Measurements from ENCODE around the gene TFEC.

The TFEC gene

DNA sequence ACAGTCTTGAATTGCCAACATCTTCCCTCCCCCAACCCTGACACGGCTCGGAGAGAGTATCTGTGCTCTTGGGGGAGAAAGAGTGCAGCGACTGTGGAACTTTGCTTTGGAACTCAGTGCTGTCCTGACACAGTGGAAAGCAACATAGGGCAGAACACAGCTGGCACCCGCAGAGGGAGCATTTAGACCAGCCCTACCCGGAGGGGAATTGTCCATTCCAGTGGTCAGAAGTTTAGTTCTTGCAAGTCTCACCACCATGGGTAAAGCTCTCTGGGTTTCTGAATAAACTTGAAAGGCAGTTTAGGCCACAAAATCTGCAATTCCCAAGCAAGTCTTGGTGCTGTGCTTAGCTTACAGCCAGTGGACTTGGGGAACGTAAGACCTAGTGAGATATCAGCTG is 34.9 kb downstream of the TFEC start:
- DNase-seq (ENCODE audit: low read depth in 2 of 3, low spot score in 1 of 3) = no peak

DNA sequence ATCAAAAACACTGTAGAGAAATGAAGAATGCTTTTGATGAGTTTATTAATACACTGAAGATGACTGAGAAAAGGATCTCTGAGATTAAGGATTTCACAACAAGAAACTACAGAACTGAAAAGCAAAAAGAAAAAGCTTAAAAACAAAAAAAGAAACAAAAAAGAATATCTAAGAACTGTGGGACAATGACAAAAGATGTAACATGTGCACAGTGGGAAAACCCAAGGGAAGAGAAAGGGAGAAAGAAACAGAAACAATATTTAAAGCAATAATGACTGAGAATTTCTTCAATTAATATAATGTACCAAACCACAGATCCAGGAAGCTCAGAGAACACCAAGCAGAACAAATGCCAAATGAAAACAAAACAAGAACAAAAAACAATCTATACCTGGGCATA is 42.2 kb downstream of the TFEC start:
- DNase-seq (ENCODE audit: low read depth in 2 of 3, low spot score in 1 of 3) = no peak

DNA sequence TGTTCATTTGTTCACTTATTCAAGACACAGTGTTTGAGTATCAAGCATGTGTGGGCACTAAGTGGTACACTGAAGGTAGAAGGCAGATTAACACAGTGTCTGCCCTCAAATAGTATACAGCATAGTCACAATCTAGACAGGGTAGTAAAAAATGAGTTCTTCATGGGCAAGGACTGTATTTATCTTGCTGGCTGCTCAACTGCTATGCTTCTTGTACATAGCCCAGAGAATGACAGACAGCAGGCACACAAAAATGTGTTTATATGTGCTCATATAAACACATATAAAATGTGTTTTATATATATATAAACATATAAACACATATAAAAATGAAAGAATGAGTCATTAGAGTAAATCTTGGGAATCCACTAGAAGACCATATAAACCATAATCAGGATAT is 43.1 kb downstream of the TFEC start:
- DNase-seq (ENCODE audit: low read depth in 2 of 3, low spot score in 1 of 3) = no peak

DNA sequence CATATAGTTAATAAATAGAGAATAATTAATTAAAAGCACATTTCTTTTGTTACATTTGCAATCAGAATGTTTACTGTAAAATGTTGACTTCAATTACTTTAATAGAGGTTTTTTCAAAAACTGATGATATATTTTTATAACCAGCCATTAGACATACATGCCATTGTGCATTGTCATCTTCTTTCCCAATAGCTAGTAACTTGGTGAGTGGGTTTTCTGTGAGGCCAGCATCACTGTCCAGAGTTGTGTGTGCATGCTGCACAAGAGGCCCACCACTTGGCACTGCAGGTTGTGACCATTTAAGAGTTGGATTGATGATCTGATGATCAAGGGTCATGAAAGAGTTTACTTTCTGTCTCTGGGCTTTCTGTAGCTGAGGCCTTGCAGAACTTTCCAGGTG is 46.5 kb downstream of the TFEC start:
- no peak for DNase-seq (ENCODE audit: low read depth in 2 of 3, low spot score in 1 of 3)

DNA sequence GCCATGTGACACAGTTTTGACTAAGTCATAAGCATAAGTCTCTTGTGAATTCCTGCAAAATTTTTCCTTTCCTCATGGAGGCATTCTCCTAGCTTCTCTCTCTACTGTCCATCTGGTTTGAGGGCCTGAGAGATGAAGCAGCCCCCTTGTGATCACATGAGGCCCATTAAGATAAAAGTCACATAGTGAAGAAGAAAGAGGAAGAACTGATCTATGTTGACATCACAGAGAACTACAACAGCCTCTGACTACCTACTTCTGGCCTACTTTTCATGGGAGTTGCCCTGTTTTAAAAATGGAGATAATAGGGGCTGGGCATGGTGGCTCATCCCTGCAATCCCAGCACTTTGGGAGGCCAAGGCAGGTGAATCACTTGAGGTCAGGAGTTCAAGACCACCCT is 50.4 kb downstream of the TFEC start:
- DNase-seq (ENCODE audit: low read depth in 2 of 3, low spot score in 1 of 3) = no peak

DNA sequence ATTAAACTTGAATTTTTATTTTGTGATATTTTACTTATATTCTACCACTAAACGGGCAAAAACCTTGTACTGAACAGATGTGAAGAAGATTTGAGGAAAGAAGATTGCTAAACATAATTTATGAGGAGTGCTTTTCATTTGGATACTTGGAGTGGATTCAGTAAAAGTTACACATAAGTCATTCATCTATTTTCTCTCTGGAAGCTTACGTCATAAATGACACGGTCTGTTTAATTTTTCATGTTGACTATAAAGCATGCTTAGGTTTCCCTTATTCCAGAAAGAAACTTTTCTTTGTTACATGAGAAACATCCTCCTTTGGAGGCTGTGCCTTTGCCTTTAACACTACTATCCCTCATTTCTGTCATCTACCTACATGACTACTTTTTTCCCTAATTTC is 53.9 kb downstream of the TFEC start:
- no peak for DNase-seq (ENCODE audit: low read depth in 2 of 3, low spot score in 1 of 3)

DNA sequence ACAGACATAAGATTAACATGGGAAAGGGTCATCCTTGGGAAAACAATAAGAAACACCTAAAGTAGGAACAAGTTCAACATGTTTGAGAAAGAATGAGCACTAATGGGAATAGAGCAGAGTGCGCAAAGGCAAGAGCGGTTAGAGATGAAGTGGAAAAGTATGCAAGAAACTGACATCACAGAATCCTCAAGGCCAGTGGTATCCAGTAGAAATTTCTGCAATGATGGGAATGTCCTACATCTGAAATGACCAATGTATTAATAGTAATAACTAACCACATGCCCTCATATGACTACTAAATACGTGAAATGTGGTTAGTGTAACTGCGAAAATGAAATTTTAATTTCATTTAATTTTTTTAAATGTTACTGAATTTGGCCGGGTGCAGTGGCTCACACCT is 54.8 kb downstream of the TFEC start:
- DNase-seq (ENCODE audit: low read depth in 2 of 3, low spot score in 1 of 3) = no peak

DNA sequence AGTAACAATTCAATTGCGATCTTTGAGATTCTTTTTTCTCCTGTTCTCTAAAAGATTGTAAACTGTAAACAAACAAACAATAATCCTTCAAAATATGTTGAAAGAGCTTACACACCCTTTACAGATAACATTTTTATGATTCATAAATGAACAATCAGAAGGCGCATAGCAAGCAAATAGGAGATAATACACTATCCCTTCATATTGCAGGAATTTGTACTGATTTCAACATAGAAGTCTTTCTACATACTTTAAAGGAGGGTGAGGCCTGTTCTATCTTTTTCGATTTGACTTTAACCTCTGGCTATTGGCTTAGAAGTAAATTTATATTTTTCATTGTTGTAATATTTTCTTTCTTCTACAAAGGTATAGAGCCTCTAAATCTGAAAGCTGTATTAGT is 57.2 kb downstream of the TFEC start:
- DNase-seq (ENCODE audit: low read depth in 2 of 3, low spot score in 1 of 3) = no peak

DNA sequence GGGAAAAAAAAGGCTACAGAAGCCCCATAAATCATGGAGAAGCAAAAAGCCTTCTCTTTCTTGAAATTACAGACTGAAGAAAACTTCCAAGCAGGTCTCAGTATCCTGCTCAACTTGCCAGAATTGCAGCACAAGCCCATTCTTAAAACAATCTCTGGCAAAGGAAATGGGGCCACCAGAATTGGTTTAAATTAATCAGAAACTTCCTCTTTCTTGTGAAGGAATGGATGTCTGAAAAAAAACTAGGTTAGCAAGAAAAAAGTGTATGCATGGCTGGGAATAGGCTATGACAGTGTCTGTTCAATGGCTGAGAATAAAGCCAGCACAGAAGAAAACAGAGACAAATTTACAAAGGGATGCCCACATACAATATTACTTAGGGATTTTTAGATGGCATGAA is 59.1 kb downstream of the TFEC start:
- no peak for DNase-seq (ENCODE audit: low read depth in 2 of 3, low spot score in 1 of 3)

DNA sequence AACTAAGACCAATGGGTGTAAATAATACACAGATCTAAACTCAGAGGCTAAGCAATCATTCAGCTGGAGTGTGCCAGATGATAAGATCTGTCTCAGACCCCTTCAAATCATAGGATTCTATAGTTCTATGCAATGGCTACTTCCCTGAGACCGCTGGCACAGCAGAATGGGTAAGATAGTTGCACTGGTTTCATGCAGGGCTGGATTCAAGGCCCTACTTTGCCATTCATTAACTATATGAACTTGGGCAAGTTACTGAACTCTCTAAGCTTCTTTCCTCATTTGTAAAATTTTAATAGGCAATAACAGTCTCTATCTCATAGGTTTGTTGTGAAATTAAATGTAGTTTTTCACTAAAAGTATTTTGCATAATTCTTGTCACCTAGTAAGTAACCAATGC is 62.0 kb downstream of the TFEC start:
- no peak for DNase-seq (ENCODE audit: low read depth in 2 of 3, low spot score in 1 of 3)

DNA sequence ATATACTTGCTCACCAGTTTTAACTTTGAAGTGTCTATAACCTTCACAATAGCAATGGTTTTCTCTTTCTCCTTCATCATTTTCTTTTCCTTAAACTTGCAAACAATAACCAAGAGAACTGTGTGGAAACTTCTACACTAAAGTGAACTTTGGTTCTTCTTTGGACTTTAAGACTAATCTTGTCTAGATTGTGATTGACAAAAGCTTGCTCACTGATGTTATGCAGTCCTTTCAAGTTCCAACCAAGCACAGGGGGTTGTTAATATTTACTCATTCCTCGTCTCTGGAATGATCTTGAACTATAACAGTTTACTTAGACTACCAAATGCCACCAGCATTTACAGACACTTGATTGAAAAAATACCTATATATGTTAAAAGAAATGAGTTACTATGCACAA is 62.4 kb downstream of the TFEC start:
- DNase-seq (ENCODE audit: low read depth in 2 of 3, low spot score in 1 of 3) = no peak

DNA sequence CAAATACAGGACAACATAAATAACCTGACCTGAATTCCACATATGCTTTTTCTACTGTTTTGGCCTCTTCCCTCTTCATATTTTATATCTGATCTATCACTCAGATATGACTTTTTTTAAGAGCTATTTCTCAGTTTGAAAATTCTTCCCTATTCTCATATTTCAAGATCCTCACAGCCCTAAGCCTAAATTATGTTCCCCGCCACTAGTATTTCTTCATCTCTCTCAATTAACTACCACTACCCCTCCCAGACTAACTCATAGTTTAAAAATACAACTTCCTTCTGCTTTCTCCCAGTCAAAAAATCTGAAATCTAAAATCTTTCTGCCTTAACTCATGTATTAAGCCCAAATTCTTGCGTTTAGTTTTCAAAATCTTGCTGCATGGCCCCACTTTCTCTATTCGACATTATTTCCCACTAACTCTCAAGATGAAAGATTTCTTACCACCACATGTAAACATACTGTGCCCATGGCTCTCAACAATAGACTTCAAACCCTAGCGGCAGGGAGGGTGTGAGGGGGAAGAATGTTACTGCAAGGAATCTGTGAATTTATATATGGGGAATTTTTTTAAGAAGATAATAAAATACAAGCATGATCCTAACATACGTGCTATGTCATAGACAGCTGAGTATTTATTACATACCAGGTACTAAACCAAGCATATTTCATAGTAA is 64.6 kb downstream of the TFEC start:
- no peak for DNase-seq (ENCODE audit: low read depth in 2 of 3, low spot score in 1 of 3)

DNA sequence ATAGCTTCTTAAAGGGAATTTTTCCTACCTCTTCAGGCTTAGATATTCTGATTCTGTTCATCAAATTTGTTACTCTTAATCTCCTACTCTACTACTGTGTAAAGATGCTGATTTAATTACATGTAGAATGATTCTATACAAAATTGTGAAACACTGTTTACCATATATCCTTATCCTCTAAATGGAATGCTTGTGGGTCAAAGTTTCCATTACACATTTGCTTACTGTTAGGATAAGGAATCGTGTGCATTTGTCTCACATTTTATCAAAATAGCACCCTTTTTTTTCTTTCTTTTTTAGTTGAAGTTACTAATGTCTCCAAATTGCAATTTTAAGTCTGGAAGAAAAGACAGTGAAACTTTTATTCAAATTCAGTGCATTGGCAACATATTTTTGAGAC is 65.3 kb downstream of the TFEC start:
- DNase-seq (ENCODE audit: low read depth in 2 of 3, low spot score in 1 of 3) = no peak

DNA sequence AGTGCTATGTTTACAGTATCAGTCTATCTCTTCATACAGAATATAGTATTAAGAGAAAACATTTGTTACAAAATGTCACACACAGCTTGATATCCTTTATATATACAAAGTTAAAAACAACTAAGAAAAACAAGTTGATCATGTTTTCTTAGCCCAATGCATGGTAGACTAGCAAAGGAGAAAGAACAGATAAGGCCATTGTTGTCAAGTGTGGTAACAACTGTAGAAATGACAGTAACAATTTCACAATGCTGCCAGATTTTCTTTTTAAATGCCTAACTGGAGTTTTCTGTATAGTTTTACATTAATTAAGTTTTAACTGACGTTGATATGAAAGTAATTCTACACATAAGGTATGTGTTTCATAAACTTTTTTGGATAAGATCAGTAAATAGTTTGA is 65.8 kb downstream of the TFEC start:
- no peak for DNase-seq (ENCODE audit: low read depth in 2 of 3, low spot score in 1 of 3)

DNA sequence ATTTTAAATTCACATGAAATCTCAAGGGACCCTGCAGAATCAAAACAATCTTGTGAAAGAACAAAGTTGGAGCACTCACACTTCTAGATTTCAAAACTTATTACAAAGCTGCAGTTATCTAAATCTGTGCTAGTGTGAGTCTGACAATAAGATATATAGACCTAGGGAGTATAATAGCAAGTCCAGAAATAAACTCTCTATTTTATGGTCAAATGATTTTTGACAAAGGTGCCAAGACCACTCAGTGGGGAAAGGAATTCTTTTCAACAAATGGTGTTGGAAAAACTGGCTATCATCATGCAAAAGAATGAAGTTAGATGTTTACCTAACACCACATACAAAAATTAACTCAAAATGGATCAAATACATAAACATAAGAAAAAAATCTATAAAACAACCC is 68.2 kb downstream of the TFEC start:
- DNase-seq (ENCODE audit: low read depth in 2 of 3, low spot score in 1 of 3) = no peak

DNA sequence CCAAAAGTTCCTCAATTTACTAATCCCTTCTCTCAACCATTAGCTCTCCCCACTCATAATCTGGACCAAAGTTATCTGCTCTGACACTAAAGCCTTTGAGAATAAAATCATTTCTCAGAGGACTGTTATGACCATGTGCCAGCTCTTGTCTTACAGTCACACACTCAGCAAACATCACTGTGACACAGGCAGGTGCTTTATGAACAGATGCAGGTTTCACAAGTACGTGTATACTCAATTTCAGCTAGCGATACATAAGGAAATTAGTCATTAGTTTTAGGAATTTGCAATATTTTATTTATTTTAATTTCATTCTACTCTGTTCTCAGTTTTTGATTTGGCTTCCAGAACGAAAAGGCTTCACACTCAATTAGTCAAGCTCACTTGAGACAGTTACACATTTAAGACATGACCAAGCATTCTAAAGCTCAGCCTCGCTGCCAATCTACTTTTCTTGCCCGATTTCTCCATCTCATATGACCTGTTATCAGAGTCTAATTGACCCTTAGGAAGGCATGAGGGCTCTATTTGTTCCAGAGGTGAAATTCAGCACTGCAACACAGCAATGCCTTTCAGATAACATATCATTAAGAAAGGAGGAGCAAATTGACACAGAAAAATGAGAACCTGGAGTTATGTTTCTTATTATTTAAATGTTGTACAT is 76.8 kb downstream of the TFEC start:
- DNase-seq (ENCODE audit: low read depth in 2 of 3, low spot score in 1 of 3) = no peak

DNA sequence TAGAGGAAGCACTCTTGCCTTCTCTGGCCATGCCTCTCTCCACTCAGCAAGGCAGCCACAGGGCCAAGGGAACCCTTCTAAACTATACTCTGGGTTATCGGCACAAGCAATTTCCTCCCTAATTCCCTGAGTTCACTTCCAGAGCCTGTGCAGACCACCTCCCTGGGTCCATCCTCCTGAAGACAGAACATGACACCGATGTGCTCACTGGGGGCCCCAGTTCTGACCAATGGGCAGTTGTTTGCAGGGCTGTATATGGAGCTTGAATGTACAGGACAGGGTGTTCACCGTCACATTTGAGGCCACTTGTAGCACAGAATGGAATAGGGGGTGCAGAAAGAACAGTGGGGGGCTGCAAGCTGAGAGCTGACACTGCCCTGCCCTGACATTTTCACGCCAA is 77.7 kb downstream of the TFEC start:
- DNase-seq (ENCODE audit: low read depth in 2 of 3, low spot score in 1 of 3) = no peak

DNA sequence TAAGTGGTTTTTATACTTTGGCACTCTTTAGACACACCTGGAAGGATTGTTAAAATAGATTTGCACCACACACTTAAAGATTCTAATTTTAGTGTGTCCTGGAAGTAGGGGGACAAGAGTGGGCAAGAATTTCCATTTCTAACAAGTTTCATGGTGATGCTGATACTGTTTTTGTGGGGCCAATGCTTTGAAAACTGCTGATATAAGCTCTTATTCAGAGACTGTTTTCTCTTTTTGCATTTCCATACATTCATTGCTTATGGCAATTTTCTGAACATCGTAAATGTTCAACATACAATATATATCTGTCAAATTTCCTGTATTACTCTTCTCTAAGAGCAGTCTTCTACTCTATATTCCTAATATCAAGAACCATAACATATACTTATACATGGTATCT is 79.0 kb downstream of the TFEC start:
- DNase-seq (ENCODE audit: low read depth in 2 of 3, low spot score in 1 of 3) = no peak

DNA sequence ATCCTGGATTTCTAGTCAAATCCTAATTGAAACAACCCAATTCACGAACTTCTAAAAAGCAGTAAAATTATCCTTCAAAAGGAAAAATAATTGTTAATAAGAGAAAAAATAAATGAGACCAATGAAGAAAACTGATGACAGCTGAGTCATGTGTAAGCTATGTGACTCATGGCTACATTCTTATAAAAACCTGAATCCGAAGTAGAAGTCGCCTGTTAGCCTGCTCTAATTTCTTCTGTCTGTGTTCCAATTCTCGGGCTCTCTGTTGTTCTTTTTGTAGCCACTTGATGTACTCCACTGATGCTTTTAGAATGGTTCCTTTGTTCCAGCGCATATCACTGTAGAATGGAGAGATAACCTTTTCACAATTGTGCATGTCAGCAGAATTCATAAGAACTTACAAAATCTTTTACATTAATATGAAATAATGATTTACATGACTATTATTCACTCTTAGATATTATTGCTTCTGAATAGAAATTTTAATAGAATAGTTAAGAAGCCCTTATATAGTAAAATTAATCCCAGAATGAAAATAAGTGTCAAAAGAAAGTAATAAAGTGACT is 88.8 kb downstream of the TFEC start:
- DNase-seq (ENCODE audit: low read depth in 2 of 3, low spot score in 1 of 3) = no peak

DNA sequence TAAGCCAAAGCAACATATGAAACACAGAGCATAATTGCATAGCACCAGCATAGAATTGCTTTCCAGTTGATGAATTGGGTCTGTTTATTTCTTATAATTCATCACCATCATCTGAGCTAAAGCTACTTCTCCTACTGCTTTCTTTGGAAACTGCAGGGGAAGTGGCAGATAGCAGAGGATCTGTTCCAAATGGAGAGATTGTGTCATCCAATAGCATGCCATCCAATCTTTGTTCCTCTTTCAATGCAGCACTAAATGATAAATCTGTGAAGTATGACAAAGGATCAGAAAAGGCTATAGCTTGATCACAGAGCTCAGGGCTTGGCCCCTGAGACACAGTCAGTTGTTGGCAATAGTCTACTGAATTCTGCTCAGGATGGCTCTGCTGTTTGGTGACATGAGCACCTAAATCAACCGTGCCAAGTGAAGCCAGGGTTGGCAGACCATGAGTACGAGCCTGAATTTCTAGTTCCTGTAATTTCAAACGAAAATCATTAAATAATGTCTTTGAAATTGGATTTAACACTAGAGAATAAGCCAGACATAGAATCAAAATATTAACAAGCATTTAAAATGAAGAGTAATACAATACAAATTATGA is 90.0 kb downstream of the TFEC start:
- DNase-seq (ENCODE audit: low read depth in 2 of 3, low spot score in 1 of 3) = no peak

DNA sequence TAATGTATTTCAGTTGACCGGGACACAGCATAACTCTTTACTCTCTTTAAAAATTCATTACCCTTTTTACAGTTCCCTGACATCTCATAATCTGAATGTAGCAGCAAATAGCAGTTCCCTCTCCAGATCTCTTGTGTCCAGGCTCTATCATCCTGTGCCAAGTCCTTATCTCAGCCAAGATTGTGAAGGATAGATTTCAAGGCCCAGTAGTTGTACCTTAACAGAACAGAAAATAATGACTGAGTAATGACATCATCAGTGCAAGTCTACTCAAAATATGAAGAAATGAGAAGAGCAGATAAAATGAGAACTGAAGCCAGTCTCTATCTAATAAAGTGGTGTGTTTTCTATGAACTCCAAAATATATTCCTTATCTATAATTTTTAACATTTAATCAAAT is 92.6 kb downstream of the TFEC start:
- DNase-seq (ENCODE audit: low read depth in 2 of 3, low spot score in 1 of 3) = no peak

DNA sequence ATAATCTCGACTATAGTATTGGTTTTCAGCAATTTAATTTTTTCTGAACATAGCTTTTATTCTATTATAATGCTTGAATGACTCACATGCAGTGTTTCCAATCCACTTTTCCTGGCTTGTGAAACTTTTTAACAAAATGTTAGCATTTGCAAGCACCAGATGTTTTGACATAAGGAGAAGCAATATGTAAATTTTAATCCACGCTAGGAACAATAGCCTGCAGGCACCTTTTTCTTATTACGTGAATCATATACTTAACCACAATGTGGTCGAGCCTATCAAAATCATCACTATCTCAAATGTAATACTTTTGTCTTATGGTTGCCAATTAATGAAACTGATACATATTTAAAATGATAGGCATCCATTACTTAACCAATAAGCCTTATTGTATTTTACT is 97.1 kb downstream of the TFEC start:
- no peak for DNase-seq (ENCODE audit: low read depth in 2 of 3, low spot score in 1 of 3)

DNA sequence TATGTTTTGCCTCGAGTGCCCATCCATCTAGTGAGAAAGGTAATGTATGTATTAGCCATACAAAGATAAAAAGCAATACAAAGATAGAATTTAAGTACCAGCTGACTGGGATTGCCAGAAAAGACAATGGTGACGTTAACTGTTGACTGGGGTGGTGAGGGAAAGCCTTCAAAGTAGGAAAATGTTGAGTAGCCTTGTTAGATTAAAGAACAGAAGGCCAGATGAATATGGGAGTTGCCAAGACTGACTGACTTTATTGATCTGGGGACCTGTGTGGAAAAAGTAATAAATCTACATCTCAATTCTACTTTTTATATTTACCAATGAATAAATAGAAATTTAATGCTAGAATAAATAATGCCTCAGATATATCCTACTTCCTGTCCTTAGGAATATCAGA is 97.7 kb downstream of the TFEC start:
- no peak for DNase-seq (ENCODE audit: low read depth in 2 of 3, low spot score in 1 of 3)

All from stimulated activated CD4-positive, alpha-beta T cell treated with anti-CD3 and anti-CD28 coated beads, Interleukin-12 subunit alpha, Interleukin-12 subunit beta, amount 100 ng/mL, for 48 hours (primary cell).